Upper lobe of right lung (tissue), 1 donor: ENCODE results near the gene GSDME. TPM values are rescaled to one million over a fixed set of nuclear protein-coding genes. Genes with fewer than 3 reads are reported as not detected.

ENCODE experiments used
- ATAC-seq: fragments of 200-7000 bp; cut with Tn5 transposase; one replicate; pipeline ENCODE4 v1.9.1; 2020; ENCODE audit warnings: mild to moderate bottlenecking, moderate library complexity
- DNase-seq: peaks from one replicate; pipeline ENCODE4 v3.0.0-alpha.2; 2020
- H3K27ac ChIP-seq: fragments of 200-600 bp; one replicate; pipeline ENCODE4 v1.8.0; 2022
- H3K27me3 ChIP-seq: fragments of 200-600 bp; one replicate; pipeline ENCODE4 v1.8.0; 2022; ENCODE audit warnings: mild to moderate bottlenecking
- H3K36me3 ChIP-seq: fragments of 200-600 bp; one replicate; pipeline ENCODE4 v1.8.0; 2022
- H3K4me1 ChIP-seq: fragments of 200-600 bp; one replicate; pipeline ENCODE4 v1.8.0; 2022
- H3K4me3 ChIP-seq: fragments of 200-600 bp; one replicate; pipeline ENCODE4 v1.8.0; 2022; ENCODE audit warnings: mild to moderate bottlenecking
- H3K9me3 ChIP-seq: fragments of 200-600 bp; one replicate; pipeline ENCODE4 v1.8.0; 2022
- intact Hi-C: fragments of 100-400 bp; cut with DNase I; formaldehyde crosslinking; loops from one replicate; pipeline ENCODE4 v1.11.0; 2022
- total RNA-seq: library from RNA; stranded (reverse); fragmentation: NEBNext Ultra II Directional; extraction: Animal tissue kit (Norgen Biotek cat#: 25700); gene quantifications from one replicate; pipeline ENCODE4 v1.2.1, GENCODE V29; 2021
- TF ChIP-seq, protein P1 (sequence below): fragments of 200-600 bp; IDR thresholded peaks from one replicate; pipeline ENCODE4 v1.8.0; 2022; ENCODE audit warnings: antibody characterized with exemption
- donor health status: DM: no; HTN: yes; CAD: no; lungs with severe emphysema.

Gene GSDME
- total RNA-seq, 1 donor from 2014 or later, result 13.4 TPM

DNA sequence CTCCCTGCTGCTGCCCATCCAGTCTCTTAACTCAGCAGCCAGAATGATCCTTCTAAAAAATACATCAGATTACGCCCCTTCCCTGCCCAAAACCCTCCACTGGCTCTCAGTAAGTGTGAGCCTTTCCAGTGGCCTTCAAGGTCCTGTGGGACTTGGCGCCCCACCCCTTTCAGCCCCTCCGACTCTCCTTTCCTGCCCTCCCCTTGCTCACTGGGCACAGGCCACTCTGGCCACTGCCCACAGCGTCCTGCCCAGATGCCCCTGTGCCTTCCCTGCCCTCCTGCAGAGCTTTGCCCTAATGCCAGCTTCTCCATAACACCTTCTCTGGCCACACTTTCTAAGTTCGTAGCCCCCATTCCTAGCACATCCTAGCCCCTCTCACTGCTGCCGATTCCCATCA is 13.8 kb downstream of the GSDME start:
- TF ChIP-seq, protein P1, sequence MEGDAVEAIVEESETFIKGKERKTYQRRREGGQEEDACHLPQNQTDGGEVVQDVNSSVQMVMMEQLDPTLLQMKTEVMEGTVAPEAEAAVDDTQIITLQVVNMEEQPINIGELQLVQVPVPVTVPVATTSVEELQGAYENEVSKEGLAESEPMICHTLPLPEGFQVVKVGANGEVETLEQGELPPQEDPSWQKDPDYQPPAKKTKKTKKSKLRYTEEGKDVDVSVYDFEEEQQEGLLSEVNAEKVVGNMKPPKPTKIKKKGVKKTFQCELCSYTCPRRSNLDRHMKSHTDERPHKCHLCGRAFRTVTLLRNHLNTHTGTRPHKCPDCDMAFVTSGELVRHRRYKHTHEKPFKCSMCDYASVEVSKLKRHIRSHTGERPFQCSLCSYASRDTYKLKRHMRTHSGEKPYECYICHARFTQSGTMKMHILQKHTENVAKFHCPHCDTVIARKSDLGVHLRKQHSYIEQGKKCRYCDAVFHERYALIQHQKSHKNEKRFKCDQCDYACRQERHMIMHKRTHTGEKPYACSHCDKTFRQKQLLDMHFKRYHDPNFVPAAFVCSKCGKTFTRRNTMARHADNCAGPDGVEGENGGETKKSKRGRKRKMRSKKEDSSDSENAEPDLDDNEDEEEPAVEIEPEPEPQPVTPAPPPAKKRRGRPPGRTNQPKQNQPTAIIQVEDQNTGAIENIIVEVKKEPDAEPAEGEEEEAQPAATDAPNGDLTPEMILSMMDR, result no peak

GRCh38 chr7:24742506-24743162 is 14.6 kb downstream of the GSDME start:
- Histone ChIP-seq H3K9me3 (no peaks in the 10 kb centered on the region), H3K4me1 (no peaks in the 10 kb centered on the region), H3K36me3 (no peaks in the 10 kb centered on the region), H3K27ac (no peak overlapping the region), H3K4me3 (no peak overlapping the region), H3K27me3 (no peaks in the 10 kb centered on the region)
- TF ChIP-seq, protein P1, result no peak
- DNase-seq, result no peak
- no peak for ATAC-seq
- intact Hi-C loops, result no loop called here

More for the DNA sequence above, 13.8 kb downstream of the GSDME start:
- intact Hi-C loops, result no loop called here
- Histone ChIP-seq H3K9me3 (no peaks in the 10 kb centered on the region), H3K4me1 (no peaks in the 10 kb centered on the region), H3K27me3 (no peaks in the 10 kb centered on the region), H3K27ac (no peak overlapping the region), H3K36me3 (no peaks in the 10 kb centered on the region), H3K4me3 (no peak overlapping the region)
- no peak for DNase-seq
- ATAC-seq, result peak; percentile 13

GRCh38 chr7:24741679-24742505 is 15.4 kb downstream of the GSDME start:
- DNase-seq, result no peak

GRCh38 chr7:24740871-24741270 is 16.4 kb downstream of the GSDME start:
- DNase-seq (no peak), ATAC-seq (no peak)
- no peaks in the 10 kb centered on the region for H3K36me3 ChIP-seq
- no peak overlapping the region for H3K27ac ChIP-seq
- no peaks in the 10 kb centered on the region for H3K4me1 ChIP-seq
- H3K9me3 ChIP-seq, result no peaks in the 10 kb centered on the region
- no peak overlapping the region for H3K4me3 ChIP-seq
- no peaks in the 10 kb centered on the region for H3K27me3 ChIP-seq
- TF ChIP-seq, protein P1, result no peak
- intact Hi-C loops, result no loop called here

More at GRCh38 chr7:24741679-24742505, 15.4 kb downstream of the GSDME start:
- Histone ChIP-seq H3K27me3 (no peaks in the 10 kb centered on the region), H3K4me3 (no peak overlapping the region), H3K9me3 (no peaks in the 10 kb centered on the region), H3K4me1 (no peaks in the 10 kb centered on the region), H3K36me3 (no peaks in the 10 kb centered on the region), H3K27ac (no peak overlapping the region)
- ATAC-seq, result no peak
- intact Hi-C loops, result no loop called here
- TF ChIP-seq, protein P1, result no peak

DNA sequence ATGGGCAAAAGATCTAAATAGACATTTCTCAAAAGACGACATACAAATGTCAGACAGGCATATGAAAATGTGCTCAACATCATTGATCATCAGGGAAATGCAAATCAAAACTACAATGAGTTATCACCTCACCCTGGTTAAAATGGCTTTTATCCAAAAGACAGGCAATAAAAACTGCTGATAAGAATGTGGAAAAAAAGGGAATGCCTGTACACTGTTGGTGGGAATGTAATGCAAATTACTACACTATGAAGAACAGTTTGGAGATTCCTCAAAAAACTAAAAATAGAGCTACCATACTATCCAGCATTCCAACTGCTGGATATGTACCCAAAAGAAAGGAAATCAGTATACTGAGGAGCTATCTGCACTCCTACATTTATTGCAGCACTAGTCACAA is 18.0 kb downstream of the GSDME start:
- TF ChIP-seq, protein P1, result no peak
- Histone ChIP-seq H3K4me3 (no peak overlapping the region), H3K9me3 (no peaks in the 10 kb centered on the region), H3K4me1 (no peaks in the 10 kb centered on the region), H3K36me3 (no peaks in the 10 kb centered on the region), H3K27me3 (no peaks in the 10 kb centered on the region), H3K27ac (no peak overlapping the region)
- intact Hi-C loops, result no loop called here
- ATAC-seq (no peak), DNase-seq (no peak)
